ENCODE data around the gene ZSCAN5A. TPM values are rescaled to one million over a fixed set of nuclear protein-coding genes. Genes with fewer than 3 reads are reported as not detected.

ZSCAN5A gene
- total and polyA plus RNA-seq, 2 of the 13 experiments (the other 11 are each of a cell fraction or from before 2014, with no cell fraction given), result 9.5 to 17.8 TPM

- POLR2A ChIA-PET, result no interaction called here
- no peaks in the 10 kb centered on the region for H4K20me1 ChIP-seq (ENCODE audit: insufficient read depth, low read length)
- H3K9me3 ChIP-seq (ENCODE audit: low read length), result no peaks in the 10 kb centered on the region
- no peak overlapping the region for H3K9ac ChIP-seq (ENCODE audit: insufficient read depth, low read depth, low read length)
- H2AFZ ChIP-seq (ENCODE audit: low read length), result no peak overlapping the region
- ATAC-seq (no peak), FAIRE-seq (no peak), DNase-seq (ENCODE audit: low spot score) (no peak)
- peaks cover 1 to 17% of the 10 kb centered on the region in 2 experiments; a peak in 3 of 5 replicates for H3K36me3 ChIP-seq (replicated peaks in 1 of 2; ENCODE audit: control insufficient read depth in 1 of 2, insufficient read depth in 2 of 2, low read length in 2 of 2)
- no peak overlapping the region for H3K4me3 ChIP-seq (replicated peaks in 1 of 3; ENCODE audit: insufficient read depth in 1 of 3, low read depth in 2 of 3, low read length in 3 of 3)
- intact Hi-C loops (cut with micrococcal nuclease; ENCODE audit: unreplicated experiment), result no loop called here
- H3K4me1 ChIP-seq (ENCODE audit: insufficient read depth, low read length), result no peaks in the 10 kb centered on the region
- in situ Hi-C loops (cut with HindIII; ENCODE audit: extremely low pct_ligation_motif_present, low pct_unique_long_range_greater_than_20kb), result no loop called here
- no peak overlapping the region for H3K27ac ChIP-seq (ENCODE audit: extremely low read length, insufficient read depth, low read length)
- BruUV-seq (replicated peaks), result no TSS peak
- H3K27me3 ChIP-seq (ENCODE audit: control insufficient read depth in 1 of 2, insufficient read depth in 2 of 2, low read length in 2 of 2), result no peaks in the 10 kb centered on the region
- 94% methylated on average over 9 of the region's 9 CpGs for WGBS (ENCODE audit: low lambda C conversion rate)
- CTCF ChIA-PET (ENCODE audit: low intra/inter-chr PET ratio, low total read pairs), result no interaction called here
- H3K4me2 ChIP-seq (ENCODE audit: low read depth, low read length), result no peak overlapping the region
- H3K79me2 ChIP-seq (ENCODE audit: insufficient read depth, low read length), result no peaks in the 10 kb centered on the region
- TF ChIP-seq MED1 (CRISPR knock-in tag; IDR thresholded peaks at IDR 0.05), result no peak
- TF ChIP-seq, protein P1, sequence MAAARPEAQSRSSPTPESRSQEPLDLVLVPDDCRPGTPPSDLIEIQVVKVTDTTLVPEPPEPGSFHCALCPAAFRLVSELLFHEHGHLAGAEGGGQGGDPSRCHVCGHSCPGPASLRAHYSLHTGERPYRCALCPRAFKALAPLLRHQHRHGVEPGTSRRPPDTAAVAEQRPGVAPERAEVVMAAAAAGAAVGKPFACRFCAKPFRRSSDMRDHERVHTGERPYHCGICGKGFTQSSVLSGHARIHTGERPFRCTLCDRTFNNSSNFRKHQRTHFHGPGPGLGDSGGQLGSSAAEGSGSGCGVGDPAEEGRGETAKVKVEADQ (CRISPR knock-in tag; IDR thresholded peaks at IDR 0.05; ENCODE audit: borderline replicate concordance), result no peak
- TF ChIP-seq ZFP1 (CRISPR knock-in tag; IDR thresholded peaks at IDR 0.05), result no peak
- TF ChIP-seq SIX1 (CRISPR knock-in tag; IDR thresholded peaks at IDR 0.05; ENCODE audit: borderline replicate concordance), result no peak
- TF ChIP-seq ERF (CRISPR knock-in tag; IDR thresholded peaks at IDR 0.05), result no peak
- no peak for TF ChIP-seq CENPBD1 (CRISPR knock-in tag; IDR thresholded peaks at IDR 0.05; ENCODE audit: borderline replicate concordance, low read depth)
- TF ChIP-seq, protein P2, sequence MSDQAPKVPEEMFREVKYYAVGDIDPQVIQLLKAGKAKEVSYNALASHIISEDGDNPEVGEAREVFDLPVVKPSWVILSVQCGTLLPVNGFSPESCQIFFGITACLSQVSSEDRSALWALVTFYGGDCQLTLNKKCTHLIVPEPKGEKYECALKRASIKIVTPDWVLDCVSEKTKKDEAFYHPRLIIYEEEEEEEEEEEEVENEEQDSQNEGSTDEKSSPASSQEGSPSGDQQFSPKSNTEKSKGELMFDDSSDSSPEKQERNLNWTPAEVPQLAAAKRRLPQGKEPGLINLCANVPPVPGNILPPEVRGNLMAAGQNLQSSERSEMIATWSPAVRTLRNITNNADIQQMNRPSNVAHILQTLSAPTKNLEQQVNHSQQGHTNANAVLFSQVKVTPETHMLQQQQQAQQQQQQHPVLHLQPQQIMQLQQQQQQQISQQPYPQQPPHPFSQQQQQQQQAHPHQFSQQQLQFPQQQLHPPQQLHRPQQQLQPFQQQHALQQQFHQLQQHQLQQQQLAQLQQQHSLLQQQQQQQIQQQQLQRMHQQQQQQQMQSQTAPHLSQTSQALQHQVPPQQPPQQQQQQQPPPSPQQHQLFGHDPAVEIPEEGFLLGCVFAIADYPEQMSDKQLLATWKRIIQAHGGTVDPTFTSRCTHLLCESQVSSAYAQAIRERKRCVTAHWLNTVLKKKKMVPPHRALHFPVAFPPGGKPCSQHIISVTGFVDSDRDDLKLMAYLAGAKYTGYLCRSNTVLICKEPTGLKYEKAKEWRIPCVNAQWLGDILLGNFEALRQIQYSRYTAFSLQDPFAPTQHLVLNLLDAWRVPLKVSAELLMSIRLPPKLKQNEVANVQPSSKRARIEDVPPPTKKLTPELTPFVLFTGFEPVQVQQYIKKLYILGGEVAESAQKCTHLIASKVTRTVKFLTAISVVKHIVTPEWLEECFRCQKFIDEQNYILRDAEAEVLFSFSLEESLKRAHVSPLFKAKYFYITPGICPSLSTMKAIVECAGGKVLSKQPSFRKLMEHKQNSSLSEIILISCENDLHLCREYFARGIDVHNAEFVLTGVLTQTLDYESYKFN (CRISPR knock-in tag; conservative IDR thresholded peaks at IDR 0.05), result no peak
- TF ChIP-seq PCBP1 (IDR thresholded peaks at IDR 0.05; ENCODE audit: borderline replicate concordance, low read depth, low read length), result 0 out of 2 replicates have a peak, but pooled peaks have one; percentile 54
- TF ChIP-seq HNRNPK (IDR thresholded peaks at IDR 0.05; ENCODE audit: low read depth, low read length, poor library complexity, severe bottlenecking), result peak; percentile 83
- TF ChIP-seq ZNF143 (CRISPR knock-in tag; IDR thresholded peaks at IDR 0.05), result no peak
- TF ChIP-seq MXD4 (CRISPR knock-in tag; IDR thresholded peaks at IDR 0.05), result no peak
- TF ChIP-seq ZNF644 (CRISPR knock-in tag; IDR thresholded peaks at IDR 0.05; ENCODE audit: low read depth), result no peak
- TF ChIP-seq ZBTB26 (CRISPR knock-in tag; IDR thresholded peaks at IDR 0.05; ENCODE audit: borderline replicate concordance), result no peak
- no peak for TF ChIP-seq ZSCAN29 (CRISPR knock-in tag; conservative IDR thresholded peaks at IDR 0.05)
- TF ChIP-seq, protein P3, sequence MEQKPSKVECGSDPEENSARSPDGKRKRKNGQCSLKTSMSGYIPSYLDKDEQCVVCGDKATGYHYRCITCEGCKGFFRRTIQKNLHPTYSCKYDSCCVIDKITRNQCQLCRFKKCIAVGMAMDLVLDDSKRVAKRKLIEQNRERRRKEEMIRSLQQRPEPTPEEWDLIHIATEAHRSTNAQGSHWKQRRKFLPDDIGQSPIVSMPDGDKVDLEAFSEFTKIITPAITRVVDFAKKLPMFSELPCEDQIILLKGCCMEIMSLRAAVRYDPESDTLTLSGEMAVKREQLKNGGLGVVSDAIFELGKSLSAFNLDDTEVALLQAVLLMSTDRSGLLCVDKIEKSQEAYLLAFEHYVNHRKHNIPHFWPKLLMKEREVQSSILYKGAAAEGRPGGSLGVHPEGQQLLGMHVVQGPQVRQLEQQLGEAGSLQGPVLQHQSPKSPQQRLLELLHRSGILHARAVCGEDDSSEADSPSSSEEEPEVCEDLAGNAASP (CRISPR knock-in tag; IDR thresholded peaks at IDR 0.05; ENCODE audit: borderline replicate concordance), result no peak
- TF ChIP-seq ONECUT2 (CRISPR knock-in tag; IDR thresholded peaks at IDR 0.05), result no peak
- peak; percentile 75 for TF ChIP-seq PCBP2 (optimal IDR thresholded peaks at IDR 0.05; ENCODE audit: low read depth, low read length, poor library complexity, severe bottlenecking)
Observed at GRCh38 chr19:56301886-56302620, 12.6 kb downstream of the ZSCAN5A start.

All from HepG2 (cell line).